HG03571 (cell line): Measurements from ENCODE around the gene MOB3A.

ENCODE experiments used
- ATAC-seq: cut with Tn5 transposase; IDR thresholded peaks from one replicate; pipeline ENCODE4 v1.9.1; 2021; ENCODE audit not compliant: unreplicated experiment

MOB3A gene

GRCh38 chr19:2059422-2060201, 36.5 kb downstream of the MOB3A start:
- no peak for ATAC-seq

- no peak for ATAC-seq
Observed at GRCh38 chr19:2058570-2059421, 37.3 kb downstream of the MOB3A start.

- no peak for ATAC-seq
Observed at GRCh38 chr19:2057484-2058469, 38.3 kb downstream of the MOB3A start.

- ATAC-seq, result no peak
Observed at GRCh38 chr19:2056837-2057192, 39.3 kb downstream of the MOB3A start.

- no peak for ATAC-seq
Observed at GRCh38 chr19:2055931-2056836, 39.9 kb downstream of the MOB3A start.

GRCh38 chr19:2054763-2055162, 41.4 kb downstream of the MOB3A start:
- no peak for ATAC-seq

GRCh38 chr19:2053601-2054389, 42.3 kb downstream of the MOB3A start:
- ATAC-seq, result no peak

GRCh38 chr19:2051773-2052704, 44.1 kb downstream of the MOB3A start:
- no peak for ATAC-seq

- peak; percentile 43 for ATAC-seq
Observed at GRCh38 chr19:2050991-2051772, 44.9 kb downstream of the MOB3A start, which contains the start of gene MKNK2. TSS of gene MKNK2 (minus strand) at chr19:2051244. CDS start at chr19:2050851, 393 bp downstream.

GRCh38 chr19:2050349-2050990, 45.7 kb downstream of the MOB3A start:
- peak; percentile 5 for ATAC-seq

GRCh38 chr19:2049741-2050348, 46.3 kb downstream of the MOB3A start:
- ATAC-seq, result no peak

GRCh38 chr19:2048959-2049740, 47.0 kb downstream of the MOB3A start:
- no peak for ATAC-seq

- no peak for ATAC-seq
Observed at GRCh38 chr19:2048104-2048958, 47.8 kb downstream of the MOB3A start.

GRCh38 chr19:2047449-2048103, 48.5 kb downstream of the MOB3A start:
- ATAC-seq, result no peak
